Measurements from ENCODE around the gene SERGEF.

SERGEF gene

DNA sequence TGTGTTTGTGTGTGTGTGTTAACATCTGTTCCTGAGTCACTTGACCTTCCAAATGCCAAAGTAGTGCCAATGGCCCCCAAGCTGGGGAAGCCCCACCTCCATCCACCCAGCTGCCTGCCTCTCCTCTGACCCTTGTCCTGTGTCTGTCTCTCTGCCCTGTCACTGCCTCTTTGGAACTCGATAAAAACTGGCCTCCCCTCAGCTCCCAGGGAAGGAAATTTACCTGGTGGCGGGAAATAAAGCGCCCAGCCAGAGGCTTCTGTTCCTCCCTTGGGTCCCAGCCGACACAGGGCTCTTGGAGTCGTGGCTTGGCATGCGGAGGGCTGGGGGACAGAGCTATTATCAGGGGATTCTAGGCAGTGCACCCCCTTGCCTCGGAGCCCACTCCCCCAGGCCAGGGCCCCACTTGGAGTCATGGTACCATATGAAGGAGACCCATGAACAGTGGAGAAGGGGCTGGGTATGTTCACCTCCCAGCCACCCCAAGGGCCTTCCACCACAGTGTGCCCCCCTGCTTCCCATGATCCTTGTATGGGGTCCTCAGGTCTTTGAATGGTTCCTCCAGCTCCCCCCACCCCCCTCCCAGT lies 272.1 kb downstream of the SERGEF start:
- Histone ChIP-seq H3K9ac (ENCODE audit: low read depth, low read length) (no peak overlapping the region), H3K4me2 (ENCODE audit: low read length) (no peak overlapping the region), H3K36me3 (ENCODE audit: insufficient read depth, low read length) (no peaks in the 10 kb centered on the region), H3K27me3 (ENCODE audit: control insufficient read depth, insufficient read depth, low read length) (peaks cover 6% of the 10 kb centered on the region), H3K4me3 (ENCODE audit: low read length) (no peak overlapping the region), H3K4me1 (ENCODE audit: control insufficient read depth, insufficient read depth, low read length) (peaks cover 8% of the 10 kb centered on the region), H3K9me3 (replicated peaks; ENCODE audit: low read length) (no peaks in the 10 kb centered on the region)

GRCh38 chr11:17739945-17740338 lies 272.9 kb downstream of the SERGEF start:
- Histone ChIP-seq H3K9ac (ENCODE audit: low read depth, low read length) (no peak overlapping the region), H3K27me3 (ENCODE audit: control insufficient read depth, insufficient read depth, low read length) (peaks cover 6% of the 10 kb centered on the region), H3K36me3 (ENCODE audit: insufficient read depth, low read length) (no peaks in the 10 kb centered on the region), H3K4me1 (ENCODE audit: control insufficient read depth, insufficient read depth, low read length) (peaks cover 11% of the 10 kb centered on the region), H3K4me2 (ENCODE audit: low read length) (no peak overlapping the region), H3K9me3 (replicated peaks; ENCODE audit: low read length) (no peaks in the 10 kb centered on the region), H3K4me3 (ENCODE audit: low read length) (no peak overlapping the region)

- Histone ChIP-seq H3K4me2 (ENCODE audit: low read length) (no peak overlapping the region), H3K36me3 (ENCODE audit: insufficient read depth, low read length) (no peaks in the 10 kb centered on the region), H3K9me3 (replicated peaks; ENCODE audit: low read length) (no peaks in the 10 kb centered on the region), H3K4me1 (ENCODE audit: control insufficient read depth, insufficient read depth, low read length) (peaks cover 9% of the 10 kb centered on the region), H3K9ac (ENCODE audit: low read depth, low read length) (no peak overlapping the region), H3K4me3 (ENCODE audit: low read length) (no peak overlapping the region), H3K27me3 (ENCODE audit: control insufficient read depth, insufficient read depth, low read length) (peaks cover 14% of the 10 kb centered on the region)
These were observed 274.5 kb downstream of the SERGEF start for GRCh38 chr11:17738151-17738973.

Data from skeletal muscle satellite cell (primary cell).